T-helper 22 cell (primary cell): ENCODE results near the gene CELF4.

Source experiments
- DNase-seq: peaks from one replicate; pipeline ENCODE4 v3.0.0-alpha.2; 2020; ENCODE audit warnings: low read depth

Gene CELF4

DNA sequence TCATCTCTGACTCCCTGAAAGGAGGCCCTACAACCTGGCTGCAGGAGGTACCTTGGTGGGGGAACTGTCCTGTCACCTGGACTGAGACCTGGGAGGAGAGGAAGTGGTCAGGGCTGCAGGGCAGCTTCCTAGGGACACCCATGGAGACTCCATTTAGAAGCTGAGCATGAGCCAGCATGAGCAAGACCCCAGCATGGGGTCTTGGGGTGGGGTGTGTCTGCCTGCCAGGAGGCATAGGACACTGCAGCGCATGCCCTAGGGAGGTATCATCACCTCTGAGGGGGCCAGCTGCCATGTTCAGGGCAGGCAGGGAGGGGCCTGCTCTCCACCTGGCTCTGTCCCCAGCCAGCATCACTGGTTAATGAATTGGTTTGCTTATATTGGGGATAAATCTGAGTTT lies 249.7 kb downstream of the CELF4 start:
- DNase-seq, result no peak

- no peak for DNase-seq
Measured at GRCh38 chr18:37314534-37314933, 251.1 kb downstream of the CELF4 start.

GRCh38 chr18:37313624-37314023 lies 252.0 kb downstream of the CELF4 start:
- no peak for DNase-seq

- DNase-seq, result no peak
Measured at GRCh38 chr18:37309861-37310260, 255.7 kb downstream of the CELF4 start.

DNA sequence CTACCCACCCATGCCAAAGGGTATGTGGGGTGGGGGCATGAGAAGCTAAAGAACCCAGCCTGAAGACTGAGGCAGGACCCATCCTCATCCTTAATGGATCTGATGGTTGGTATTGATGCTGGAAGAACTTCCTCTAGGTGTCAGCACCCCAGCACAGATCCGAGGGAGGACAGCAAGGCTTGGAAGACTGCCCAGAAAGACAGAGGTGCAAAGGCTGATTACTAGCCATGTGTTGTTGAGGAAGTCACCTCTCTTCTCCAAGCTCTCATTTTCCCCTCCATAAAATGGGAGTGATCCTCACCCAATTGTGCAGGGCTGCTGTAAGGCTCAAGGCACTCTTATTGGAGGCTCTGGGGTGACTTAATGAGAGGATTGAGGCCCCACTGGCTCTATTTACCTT lies 256.5 kb downstream of the CELF4 start:
- DNase-seq, result no peak

DNA sequence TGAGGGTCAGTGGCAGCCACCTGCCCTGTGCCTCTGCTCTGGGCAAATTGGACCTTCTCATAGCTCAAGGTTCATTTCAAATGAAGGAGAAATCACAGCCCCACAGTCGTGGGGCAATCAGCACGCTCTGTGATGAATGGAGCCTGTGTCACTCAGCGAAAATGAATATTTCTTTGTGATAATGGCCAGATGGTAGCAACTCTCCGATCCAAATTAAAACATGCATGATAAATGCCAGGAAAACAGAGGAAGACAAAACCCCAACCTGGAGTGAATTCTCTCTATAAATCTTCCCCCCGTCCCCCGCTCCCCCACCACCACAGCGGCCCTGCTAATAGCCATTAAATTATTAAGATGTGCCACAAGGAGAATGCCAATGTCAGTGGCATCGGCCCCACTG lies 258.4 kb downstream of the CELF4 start:
- DNase-seq, result no peak

- DNase-seq, result no peak
Measured at GRCh38 chr18:37306432-37306831, 259.2 kb downstream of the CELF4 start.

DNA sequence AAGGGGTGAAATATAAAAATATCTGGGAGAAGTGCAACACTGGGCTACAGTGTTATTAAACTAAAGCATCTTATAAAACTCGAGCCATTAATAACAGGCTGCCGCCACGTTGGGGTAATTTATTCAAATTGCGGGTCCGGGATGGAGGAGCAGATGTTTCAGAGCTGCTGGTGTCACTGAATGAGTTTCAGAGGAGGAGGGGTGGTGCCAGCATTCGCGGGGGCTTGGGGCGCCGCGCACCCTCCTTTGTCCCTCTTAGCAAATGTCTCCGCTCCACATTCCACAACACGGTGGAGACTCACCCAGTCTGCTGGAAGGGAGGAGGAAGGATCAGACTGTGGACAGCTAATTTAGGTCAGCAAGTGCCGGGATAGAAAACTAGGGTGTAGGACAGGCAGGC lies 260.5 kb downstream of the CELF4 start:
- no peak for DNase-seq

GRCh38 chr18:37304012-37304680 lies 261.5 kb downstream of the CELF4 start:
- no peak for DNase-seq

GRCh38 chr18:37303009-37303408 lies 262.6 kb downstream of the CELF4 start:
- DNase-seq, result no peak

- DNase-seq, result no peak
Measured at GRCh38 chr18:37302519-37302918, 263.1 kb downstream of the CELF4 start.

DNA sequence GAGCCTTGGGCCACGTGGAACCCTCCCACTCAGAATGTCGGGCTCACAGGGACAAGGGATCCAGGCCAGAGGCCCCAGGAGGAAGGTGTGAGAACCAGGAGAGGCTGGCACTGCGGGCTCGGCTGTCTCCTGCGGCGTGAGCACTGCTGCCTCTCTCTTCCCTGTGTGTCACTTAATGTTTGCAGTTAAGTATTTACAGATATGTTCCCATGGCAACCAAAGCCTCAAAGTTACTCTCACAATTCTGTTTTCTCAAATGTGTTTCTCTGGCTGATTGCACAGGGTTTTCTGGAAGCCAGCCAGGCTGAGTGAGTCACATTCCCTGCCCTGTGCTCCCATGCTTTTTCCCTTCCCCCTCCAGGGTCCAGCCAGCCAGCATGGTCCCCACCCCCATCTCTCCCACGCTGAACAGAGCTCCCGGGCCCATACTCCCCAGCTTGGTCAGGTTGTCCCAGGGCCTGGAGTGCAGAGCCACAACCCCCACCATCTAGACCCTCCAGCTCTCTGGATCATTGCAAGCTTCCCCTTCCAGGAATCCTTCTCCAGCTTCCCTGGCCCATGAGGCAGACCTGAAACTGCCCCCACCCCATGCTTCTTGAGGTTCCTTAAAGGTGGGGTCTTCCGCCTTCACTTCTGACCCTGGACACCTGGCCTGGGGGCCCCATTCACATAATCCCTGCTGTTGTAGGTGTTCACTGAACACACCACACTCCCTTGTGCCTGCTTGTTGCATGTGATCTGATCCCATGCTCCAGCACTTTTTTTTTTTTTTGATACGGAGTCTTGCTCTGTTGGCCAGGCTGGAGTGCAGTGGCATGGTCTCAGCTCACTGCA lies 265.9 kb downstream of the CELF4 start:
- no peak for DNase-seq

GRCh38 chr18:37298816-37299215 lies 266.8 kb downstream of the CELF4 start:
- no peak for DNase-seq

- DNase-seq, result no peak
Measured at GRCh38 chr18:37297106-37297505, 268.5 kb downstream of the CELF4 start.

DNA sequence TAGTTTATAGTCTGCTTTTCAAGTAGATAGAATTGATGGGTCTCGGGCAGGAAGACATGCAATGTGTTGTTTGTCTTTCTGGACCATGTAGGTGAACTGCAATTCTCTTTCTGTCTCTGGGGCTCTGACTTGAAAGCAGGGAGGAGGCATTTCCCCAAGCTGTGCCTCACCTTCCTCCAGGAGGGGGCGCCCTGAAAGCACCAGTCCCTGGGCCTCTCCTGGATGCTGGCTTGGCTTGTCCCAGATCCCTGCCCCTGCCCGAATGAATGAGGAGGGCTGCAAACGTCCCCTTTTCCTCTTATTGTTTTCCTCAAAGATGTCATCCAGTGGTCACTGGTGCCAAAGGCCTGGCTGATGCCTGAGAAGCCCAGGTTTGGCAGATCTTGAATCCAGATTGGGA lies 270.6 kb downstream of the CELF4 start:
- no peak for DNase-seq

- no peak for DNase-seq
Measured at GRCh38 chr18:37293359-37293758, 272.2 kb downstream of the CELF4 start.

GRCh38 chr18:37289423-37289822 lies 276.2 kb downstream of the CELF4 start:
- DNase-seq, result no peak

DNA sequence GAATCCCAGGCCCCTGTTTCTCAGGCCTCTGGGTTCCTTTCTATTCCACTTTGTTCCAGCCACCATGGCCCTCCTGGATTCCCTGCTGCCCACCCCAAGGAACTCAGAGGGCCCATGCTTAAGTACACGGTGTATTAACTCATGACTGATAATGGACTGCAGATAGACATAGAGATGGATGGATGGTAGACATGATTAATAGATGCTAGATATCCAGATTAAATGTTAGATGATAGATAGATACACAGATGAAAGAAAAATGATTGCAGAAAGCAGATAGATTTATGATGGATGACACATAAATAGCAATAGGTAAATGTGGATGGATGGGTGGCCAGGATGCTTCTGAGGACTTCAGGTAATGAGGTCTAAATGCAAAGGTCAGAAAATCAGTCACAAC lies 278.0 kb downstream of the CELF4 start:
- no peak for DNase-seq

GRCh38 chr18:37286801-37287200 lies 278.8 kb downstream of the CELF4 start:
- DNase-seq, result no peak

- DNase-seq, result no peak
Measured at GRCh38 chr18:37285825-37286224, 279.8 kb downstream of the CELF4 start.

GRCh38 chr18:37284260-37284659 lies 281.3 kb downstream of the CELF4 start:
- DNase-seq, result no peak

DNA sequence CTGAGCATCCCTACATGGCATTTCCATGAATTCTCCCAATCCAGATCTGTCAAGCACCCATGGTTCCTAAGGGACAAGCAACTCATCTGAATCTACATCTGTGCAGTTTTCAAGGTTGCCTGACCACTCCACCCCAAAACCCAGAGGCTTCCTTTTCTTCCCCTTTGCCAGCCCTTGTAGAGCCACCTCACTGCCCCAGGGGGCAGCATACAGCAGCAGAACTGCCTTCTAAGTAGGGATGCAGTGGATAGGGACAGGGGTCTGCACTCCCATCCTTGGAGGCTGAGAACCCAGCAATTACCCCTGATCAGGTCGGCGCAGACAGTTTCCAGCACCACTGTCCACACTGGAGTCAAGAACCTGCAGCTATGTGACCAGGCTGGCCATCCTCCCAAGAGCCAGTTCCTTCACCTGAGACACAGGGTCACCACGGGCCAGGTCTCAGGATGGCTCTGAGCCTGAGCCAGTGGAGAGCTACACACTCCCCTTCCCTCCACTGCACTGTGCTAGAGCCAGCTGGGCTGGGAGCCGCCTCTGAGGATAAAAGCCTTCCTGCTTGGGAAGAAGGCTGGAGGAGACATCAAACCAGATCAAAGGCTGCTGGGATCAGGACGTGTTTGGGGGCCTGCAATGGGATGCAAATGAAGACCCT lies 283.1 kb downstream of the CELF4 start:
- no peak for DNase-seq

DNA sequence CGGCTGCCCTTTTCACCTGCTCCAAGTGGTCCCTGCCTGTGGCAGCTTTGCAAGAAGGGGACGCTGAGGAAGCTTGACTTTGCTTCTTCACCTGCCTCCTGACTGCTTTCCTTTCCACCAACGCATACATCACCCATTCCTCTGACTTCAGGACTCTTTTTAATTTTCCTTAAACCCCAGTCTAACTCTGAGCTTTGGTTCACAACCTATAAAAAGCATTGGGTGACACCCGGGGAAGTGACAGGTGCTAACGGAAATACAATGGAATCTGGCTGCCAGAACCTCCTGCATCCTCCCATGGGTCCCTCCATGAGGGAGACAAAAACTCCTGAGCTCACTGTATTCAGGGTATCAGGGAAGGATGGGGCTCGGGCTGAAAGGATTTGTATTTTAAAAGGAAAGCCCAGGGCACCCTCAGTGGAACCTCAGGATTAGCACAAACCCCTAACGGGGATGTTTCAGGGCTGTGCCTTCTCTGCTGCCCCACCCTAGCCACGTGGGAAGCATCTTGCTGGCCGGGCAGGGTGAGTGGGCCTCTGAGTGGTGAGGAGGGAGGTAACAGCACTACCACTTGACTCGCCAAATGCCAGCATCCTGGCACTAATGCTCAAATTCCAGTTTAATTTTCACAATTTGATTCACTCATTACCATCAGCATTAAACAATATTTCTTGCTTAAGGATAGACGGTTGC lies 284.8 kb downstream of the CELF4 start:
- no peak for DNase-seq
